Lower leg skin (tissue), 3 donors: ENCODE measurements around the gene COPB1.

Experiments used
- POLR2A ChIP-seq, 2 donors: fragments of 450-650 bp; IDR thresholded peaks; one replicate each; pipeline ENCODE4 v1.6.1; 2016 to 2017; ENCODE audit warnings: antibody characterized with exemption in 2 of 2, mild to moderate bottlenecking in 1 of 2, moderate library complexity in 1 of 2
- TF ChIP-seq, protein P1 (sequence below), 3 donors: fragments of 450-650 bp; IDR thresholded peaks; one replicate each; pipeline ENCODE4 v1.5.1; 2016; ENCODE audit warnings: antibody characterized with exemption in 3 of 3, mild to moderate bottlenecking in 3 of 3, moderate library complexity in 2 of 3

DNA sequence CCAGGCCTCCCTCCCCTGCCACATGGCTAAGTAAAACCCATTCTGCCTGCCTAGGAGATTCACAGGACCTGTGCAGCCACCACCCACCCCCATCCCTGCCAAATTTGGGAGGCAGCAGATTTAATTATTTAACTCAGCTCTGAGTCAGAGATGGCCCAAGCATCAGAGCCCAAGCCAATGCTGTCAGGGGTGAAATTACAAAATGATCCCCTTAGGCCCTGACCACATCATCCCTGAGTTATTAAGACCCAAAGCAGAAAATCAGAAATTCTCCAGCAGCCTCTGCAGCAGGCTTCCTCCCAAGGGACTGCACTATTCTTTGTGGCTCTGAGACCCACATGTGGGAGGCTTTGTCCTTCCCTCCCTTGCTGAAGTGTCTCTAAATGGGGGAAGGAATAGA lies 87.8 kb downstream of the COPB1 start:
- TF ChIP-seq POLR2A (IDR thresholded peaks at IDR 0.05) = no peak
- TF ChIP-seq, protein P1, sequence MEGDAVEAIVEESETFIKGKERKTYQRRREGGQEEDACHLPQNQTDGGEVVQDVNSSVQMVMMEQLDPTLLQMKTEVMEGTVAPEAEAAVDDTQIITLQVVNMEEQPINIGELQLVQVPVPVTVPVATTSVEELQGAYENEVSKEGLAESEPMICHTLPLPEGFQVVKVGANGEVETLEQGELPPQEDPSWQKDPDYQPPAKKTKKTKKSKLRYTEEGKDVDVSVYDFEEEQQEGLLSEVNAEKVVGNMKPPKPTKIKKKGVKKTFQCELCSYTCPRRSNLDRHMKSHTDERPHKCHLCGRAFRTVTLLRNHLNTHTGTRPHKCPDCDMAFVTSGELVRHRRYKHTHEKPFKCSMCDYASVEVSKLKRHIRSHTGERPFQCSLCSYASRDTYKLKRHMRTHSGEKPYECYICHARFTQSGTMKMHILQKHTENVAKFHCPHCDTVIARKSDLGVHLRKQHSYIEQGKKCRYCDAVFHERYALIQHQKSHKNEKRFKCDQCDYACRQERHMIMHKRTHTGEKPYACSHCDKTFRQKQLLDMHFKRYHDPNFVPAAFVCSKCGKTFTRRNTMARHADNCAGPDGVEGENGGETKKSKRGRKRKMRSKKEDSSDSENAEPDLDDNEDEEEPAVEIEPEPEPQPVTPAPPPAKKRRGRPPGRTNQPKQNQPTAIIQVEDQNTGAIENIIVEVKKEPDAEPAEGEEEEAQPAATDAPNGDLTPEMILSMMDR (IDR thresholded peaks at IDR 0.05) = no peak
